DND-41 (cell line): ENCODE results near the gene IGFBP2.

Experiments used
- ATAC-seq: fragments of 200-7000 bp; cut with Tn5 transposase; 3 replicates; pipeline ENCODE4 v1.9.1; 2021; ENCODE audit warnings: low read depth; ENCODE audit not compliant: insufficient read depth
- DNase-seq: peaks from one replicate; pipeline ENCODE4 v3.0.0-alpha.2; 2020
- H2AFZ ChIP-seq: 2 replicates; pipeline ENCODE4 v1.6.0; 2012; ENCODE audit warnings: low read depth, low read length
- H3K27ac ChIP-seq: 2 replicates; pipeline ENCODE4 v1.5.1; 2012; ENCODE audit warnings: low read length, inconsistent platforms
- H3K27me3 ChIP-seq: fragments of 200-600 bp; sonication (generic); 2 replicates; pipeline ENCODE4 v1.6.0; 2012; ENCODE audit warnings: low read length, mild to moderate bottlenecking, inconsistent platforms; ENCODE audit not compliant: insufficient read depth, poor library complexity
- H3K36me3 ChIP-seq: 2 replicates; pipeline ENCODE4 v1.5.1; 2012; ENCODE audit warnings: low read length, inconsistent platforms; ENCODE audit not compliant: insufficient read depth
- H3K4me1 ChIP-seq: 2 replicates; pipeline ENCODE4 v1.5.1; 2012; ENCODE audit warnings: mild to moderate bottlenecking, low read length; ENCODE audit not compliant: insufficient read depth
- H3K4me2 ChIP-seq: 2 replicates; pipeline ENCODE4 v1.6.0; 2012; ENCODE audit warnings: mild to moderate bottlenecking, moderate library complexity, low read length, inconsistent platforms; ENCODE audit not compliant: insufficient read depth
- H3K4me3 ChIP-seq, 2 experiments: fragments of 200-600 bp in 1 of 2; shearing (Covaris generic) in 1 of 2; 2 replicates each; pipeline ENCODE4 v1.5.1; 2012 to 2016; ENCODE audit warnings: inconsistent platforms in 2 of 2, low read length in 2 of 2, mild to moderate bottlenecking in 2 of 2, low read depth in 1 of 2, moderate library complexity in 1 of 2
- H3K79me2 ChIP-seq: 2 replicates; pipeline ENCODE4 v1.6.0; 2012; ENCODE audit warnings: low read length, inconsistent platforms; ENCODE audit not compliant: insufficient read depth
- H3K9ac ChIP-seq: 2 replicates; pipeline ENCODE4 v1.6.0; 2012; ENCODE audit warnings: low read depth, mild to moderate bottlenecking, inconsistent platforms, low read length, moderate library complexity
- H3K9me3 ChIP-seq: 2 replicates; pipeline ENCODE4 v1.5.1; 2012; ENCODE audit warnings: low read length, moderate library complexity, mild to moderate bottlenecking, inconsistent platforms; ENCODE audit not compliant: insufficient read depth, severe bottlenecking
- H4K20me1 ChIP-seq: 2 replicates; pipeline ENCODE4 v1.6.0; 2012; ENCODE audit warnings: low read length; ENCODE audit not compliant: insufficient read depth
- EZH2 ChIP-seq: IDR thresholded peaks from 3 replicates; pipeline ENCODE4 v1.6.1; 2012; ENCODE audit warnings: borderline replicate concordance, low read depth, mild to moderate bottlenecking, moderate library complexity, low read length, inconsistent platforms; ENCODE audit not compliant: severe bottlenecking
- TF ChIP-seq, protein P1 (sequence below): IDR thresholded peaks from 2 replicates; pipeline ENCODE4 v1.5.1; 2012; ENCODE audit warnings: borderline replicate concordance, low read length, moderate library complexity, mild to moderate bottlenecking; ENCODE audit not compliant: poor library complexity, severe bottlenecking; ENCODE audit errors: extremely low read depth

IGFBP2 gene

GRCh38 chr2:216632346-216632951, 771 bp upstream of the IGFBP2 start:
- Histone ChIP-seq H3K9me3 (no peaks in the 10 kb centered on the region), H4K20me1 (peaks cover 36% of the 10 kb centered on the region), H3K9ac (peak overlapping the region; percentile 99), H3K4me3 (peak overlapping the region in 1 of 2 experiments; percentile 88; a peak in 2 of 4 replicates), H3K79me2 (peaks cover 53% of the 10 kb centered on the region), H2AFZ (peak overlapping the region; percentile 71; the same call in 1 of the 2 replicates), H3K4me1 (peaks cover 32% of the 10 kb centered on the region), H3K36me3 (peaks cover 37% of the 10 kb centered on the region), H3K27ac (peak overlapping the region; percentile 80), H3K4me2 (peak overlapping the region; percentile 74), H3K27me3 (no peaks in the 10 kb centered on the region)
- DNase-seq (no peak), ATAC-seq (no peak)
- no peak for TF ChIP-seq EZH2
- TF ChIP-seq, protein P1, sequence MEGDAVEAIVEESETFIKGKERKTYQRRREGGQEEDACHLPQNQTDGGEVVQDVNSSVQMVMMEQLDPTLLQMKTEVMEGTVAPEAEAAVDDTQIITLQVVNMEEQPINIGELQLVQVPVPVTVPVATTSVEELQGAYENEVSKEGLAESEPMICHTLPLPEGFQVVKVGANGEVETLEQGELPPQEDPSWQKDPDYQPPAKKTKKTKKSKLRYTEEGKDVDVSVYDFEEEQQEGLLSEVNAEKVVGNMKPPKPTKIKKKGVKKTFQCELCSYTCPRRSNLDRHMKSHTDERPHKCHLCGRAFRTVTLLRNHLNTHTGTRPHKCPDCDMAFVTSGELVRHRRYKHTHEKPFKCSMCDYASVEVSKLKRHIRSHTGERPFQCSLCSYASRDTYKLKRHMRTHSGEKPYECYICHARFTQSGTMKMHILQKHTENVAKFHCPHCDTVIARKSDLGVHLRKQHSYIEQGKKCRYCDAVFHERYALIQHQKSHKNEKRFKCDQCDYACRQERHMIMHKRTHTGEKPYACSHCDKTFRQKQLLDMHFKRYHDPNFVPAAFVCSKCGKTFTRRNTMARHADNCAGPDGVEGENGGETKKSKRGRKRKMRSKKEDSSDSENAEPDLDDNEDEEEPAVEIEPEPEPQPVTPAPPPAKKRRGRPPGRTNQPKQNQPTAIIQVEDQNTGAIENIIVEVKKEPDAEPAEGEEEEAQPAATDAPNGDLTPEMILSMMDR = no peak

- peaks cover 40% of the 10 kb centered on the region for H4K20me1 ChIP-seq
- peak overlapping the region; percentile 99 for H3K9ac ChIP-seq
- peak; percentile 46 for DNase-seq
Observed at GRCh38 chr2:216633616-216634369, 573 bp downstream of the IGFBP2 start.

DNA sequence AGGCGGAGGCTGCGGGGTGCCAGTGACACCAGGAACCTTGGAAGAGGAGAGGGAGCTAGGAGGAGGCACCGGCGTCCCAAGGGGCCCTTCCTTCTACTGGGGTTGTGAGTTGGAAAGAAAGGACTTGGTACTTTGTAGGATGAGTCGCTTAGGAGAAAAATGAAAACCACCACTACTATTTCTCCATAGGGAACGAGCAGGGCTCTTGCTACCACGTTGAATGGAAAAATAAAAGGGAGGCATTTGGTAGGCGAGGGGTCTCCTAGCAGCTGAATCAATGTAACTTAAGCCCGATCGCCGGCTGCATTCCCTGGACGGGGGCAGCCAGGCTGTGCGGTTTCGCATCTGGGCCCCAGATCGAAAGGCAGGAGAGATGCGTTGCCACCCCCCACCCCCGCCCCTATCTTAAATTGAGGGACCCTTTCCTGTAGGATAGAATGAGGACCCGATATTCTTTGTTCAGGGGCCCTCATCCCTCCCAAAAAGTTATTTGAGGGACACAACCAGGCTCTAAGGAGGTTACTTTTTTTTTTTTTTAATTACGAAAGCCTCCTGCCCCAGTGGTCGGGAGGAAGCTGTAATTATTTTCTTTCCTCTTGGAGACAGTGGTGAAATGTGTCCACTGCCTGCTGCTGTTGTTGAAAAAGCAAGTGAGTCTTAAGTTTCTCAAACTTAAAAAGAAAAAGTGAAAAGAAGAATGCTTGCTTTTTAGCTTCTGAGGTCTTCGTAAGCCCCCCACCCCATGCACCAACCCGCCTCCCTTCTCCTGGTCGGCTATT, 1.3 kb downstream of the IGFBP2 start:
- H3K36me3 ChIP-seq = peaks cover 56% of the 10 kb centered on the region
- peak; percentile 44 for DNase-seq
- no peaks in the 10 kb centered on the region for H3K27me3 ChIP-seq
- H4K20me1 ChIP-seq = peaks cover 47% of the 10 kb centered on the region
- H3K9me3 ChIP-seq = no peaks in the 10 kb centered on the region
- H3K9ac ChIP-seq = peak overlapping the region; percentile 99
- ATAC-seq = no peak
- peak overlapping the region; percentile 71 for H3K4me2 ChIP-seq
- TF ChIP-seq, protein P1 = no peak
- TF ChIP-seq EZH2 = no peak
- H3K27ac ChIP-seq = peak overlapping the region; percentile 94
- peaks cover 50% of the 10 kb centered on the region for H3K4me1 ChIP-seq
- H3K79me2 ChIP-seq = peaks cover 74% of the 10 kb centered on the region
- peak overlapping the region; percentile 88 to 99 for H3K4me3 ChIP-seq
- no peak overlapping the region for H2AFZ ChIP-seq

More at GRCh38 chr2:216633616-216634369, 573 bp downstream of the IGFBP2 start:
- H3K9me3 ChIP-seq = no peaks in the 10 kb centered on the region
- peak overlapping the region; percentile 88 to 99 for H3K4me3 ChIP-seq
- peaks cover 48% of the 10 kb centered on the region for H3K36me3 ChIP-seq
- peak overlapping the region; percentile 94 for H3K27ac ChIP-seq
- peak overlapping the region; percentile 71 for H3K4me2 ChIP-seq
- peaks cover 44% of the 10 kb centered on the region for H3K4me1 ChIP-seq
- peak; percentile 9; the same call in 1 of the 3 replicates for ATAC-seq
- no peak for TF ChIP-seq EZH2
- TF ChIP-seq, protein P1 = no peak
- H3K27me3 ChIP-seq = no peaks in the 10 kb centered on the region
- peak overlapping the region; percentile 29; the same call in 1 of the 2 replicates for H2AFZ ChIP-seq
- peaks cover 67% of the 10 kb centered on the region for H3K79me2 ChIP-seq
